Fibroblast of lung (primary cell): ENCODE results near the gene PFKFB3.

Source experiments
- EZH2 ChIP-seq: IDR thresholded peaks from 2 replicates; pipeline ENCODE4 v1.5.1; 2012; ENCODE audit warnings: low read length, control low read depth, mild to moderate bottlenecking; ENCODE audit errors: missing control alignments
- TF ChIP-seq, protein P1 (sequence below), 2 donors: IDR thresholded peaks in 1 of 2; conservative IDR thresholded peaks in 1 of 2; 1 replicate in 1 of 2; 2 replicates in 1 of 2; pipeline ENCODE4 v1.5.1; 2011 to 2012; ENCODE audit warnings: low read length in 2 of 2, control low read depth in 1 of 2, inconsistent platforms in 1 of 2, low read depth in 1 of 2, mild to moderate bottlenecking in 1 of 2

GRCh38 chr10:6298428-6298827, 95.7 kb downstream of the PFKFB3 start:
- TF ChIP-seq, protein P1, sequence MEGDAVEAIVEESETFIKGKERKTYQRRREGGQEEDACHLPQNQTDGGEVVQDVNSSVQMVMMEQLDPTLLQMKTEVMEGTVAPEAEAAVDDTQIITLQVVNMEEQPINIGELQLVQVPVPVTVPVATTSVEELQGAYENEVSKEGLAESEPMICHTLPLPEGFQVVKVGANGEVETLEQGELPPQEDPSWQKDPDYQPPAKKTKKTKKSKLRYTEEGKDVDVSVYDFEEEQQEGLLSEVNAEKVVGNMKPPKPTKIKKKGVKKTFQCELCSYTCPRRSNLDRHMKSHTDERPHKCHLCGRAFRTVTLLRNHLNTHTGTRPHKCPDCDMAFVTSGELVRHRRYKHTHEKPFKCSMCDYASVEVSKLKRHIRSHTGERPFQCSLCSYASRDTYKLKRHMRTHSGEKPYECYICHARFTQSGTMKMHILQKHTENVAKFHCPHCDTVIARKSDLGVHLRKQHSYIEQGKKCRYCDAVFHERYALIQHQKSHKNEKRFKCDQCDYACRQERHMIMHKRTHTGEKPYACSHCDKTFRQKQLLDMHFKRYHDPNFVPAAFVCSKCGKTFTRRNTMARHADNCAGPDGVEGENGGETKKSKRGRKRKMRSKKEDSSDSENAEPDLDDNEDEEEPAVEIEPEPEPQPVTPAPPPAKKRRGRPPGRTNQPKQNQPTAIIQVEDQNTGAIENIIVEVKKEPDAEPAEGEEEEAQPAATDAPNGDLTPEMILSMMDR (conservative IDR thresholded peaks at IDR 0.05 in 1 of 2, IDR thresholded peaks at IDR 0.05 in 1 of 2; ENCODE audit: low read depth in 1 of 2, low read length in 2 of 2) = no peak
- no peak for TF ChIP-seq EZH2
